GM23248 (cell line): ENCODE results near the gene PRPS2. TPM values are rescaled to one million over a fixed set of nuclear protein-coding genes. Genes with fewer than 3 reads are reported as not detected.

Source experiments
- DNase-seq: peaks from one replicate; pipeline ENCODE4 v3.0.0-alpha.2; 2015
- H2AFZ ChIP-seq: fragments of 200-600 bp; sonication (generic); 2 replicates; pipeline ENCODE4 v1.6.1; 2016; ENCODE audit warnings: antibody characterized with exemption
- H3F3A ChIP-seq: fragments of 200-600 bp; sonication (generic); 2 replicates; pipeline ENCODE4 v1.6.1; 2016; ENCODE audit warnings: mild to moderate bottlenecking, antibody characterized with exemption, mixed run types; ENCODE audit not compliant: insufficient read depth
- H3K27ac ChIP-seq: fragments of 200-600 bp; sonication (generic); 2 replicates; pipeline ENCODE4 v1.5.1; 2016; ENCODE audit warnings: mild to moderate bottlenecking
- H3K27me3 ChIP-seq: fragments of 200-600 bp; sonication (generic); replicated peaks from 2 replicates; pipeline ENCODE4 v1.6.1; 2016; ENCODE audit warnings: mild to moderate bottlenecking; ENCODE audit not compliant: insufficient read depth
- H3K36me3 ChIP-seq: fragments of 200-600 bp; sonication (generic); 2 replicates; pipeline ENCODE4 v1.6.1; 2016; ENCODE audit warnings: low read depth, mild to moderate bottlenecking
- H3K4me1 ChIP-seq: fragments of 200-600 bp; sonication (generic); 2 replicates; pipeline ENCODE4 v1.6.1; 2016; ENCODE audit warnings: mild to moderate bottlenecking; ENCODE audit not compliant: insufficient read depth
- H3K4me2 ChIP-seq: fragments of 200-600 bp; sonication (generic); one replicate; pipeline ENCODE4 v1.6.1; 2016; ENCODE audit warnings: mild to moderate bottlenecking; ENCODE audit not compliant: unreplicated experiment
- H3K4me3 ChIP-seq: fragments of 200-600 bp; sonication (generic); 2 replicates; pipeline ENCODE4 v1.5.1; 2016; ENCODE audit warnings: mild to moderate bottlenecking
- H3K79me2 ChIP-seq: fragments of 200-600 bp; sonication (generic); 2 replicates; pipeline ENCODE4 v1.6.1; 2016; ENCODE audit warnings: mild to moderate bottlenecking; ENCODE audit not compliant: insufficient read depth
- H3K9ac ChIP-seq: fragments of 200-600 bp; sonication (generic); 2 replicates; pipeline ENCODE4 v1.6.1; 2016; ENCODE audit warnings: mild to moderate bottlenecking
- H3K9me2 ChIP-seq: fragments of 200-600 bp; sonication (generic); 2 replicates; pipeline ENCODE4 v1.6.1; 2016; ENCODE audit warnings: mixed run types, mild to moderate bottlenecking, moderate library complexity; ENCODE audit not compliant: insufficient read depth
- H3K9me3 ChIP-seq: fragments of 200-600 bp; sonication (generic); one replicate; pipeline ENCODE4 v1.6.1; 2017; ENCODE audit warnings: low read depth
- H4K20me1 ChIP-seq: fragments of 200-600 bp; sonication (generic); 2 replicates; pipeline ENCODE4 v1.6.0; 2016; ENCODE audit not compliant: insufficient read depth
- EZH2 ChIP-seq: fragments of 200-600 bp; sonication (generic); IDR thresholded peaks from 2 replicates; pipeline ENCODE4 v1.6.1; 2018; ENCODE audit warnings: antibody characterized with exemption, mild to moderate bottlenecking; ENCODE audit not compliant: insufficient read depth, poor library complexity, severe bottlenecking
- EZH2phosphoT487 ChIP-seq: fragments of 200-600 bp; sonication (generic); IDR thresholded peaks from 2 replicates; pipeline ENCODE4 v1.6.1; 2018; ENCODE audit warnings: antibody characterized with exemption, moderate library complexity, mild to moderate bottlenecking, low read depth; ENCODE audit not compliant: insufficient read depth
- WGBS, 2 experiments: methylation state at CpG; one replicate each; pipeline ENCODE4 v1.1.6; 2015 to 2017; ENCODE audit warnings: low lambda C conversion rate in 2 of 2, low coverage in 1 of 2; ENCODE audit errors: missing lambda C conversion rate in 2 of 2; 5-methylcytosine and 5-hydroxymethylcytosine counted together
- in situ Hi-C: fragments of 300-500 bp; cut with MboI; formaldehyde crosslinking; loops from 2 replicates; pipeline ENCODE4 v1.15.0; 2020
- polyA plus RNA-seq: library from polyadenylated mRNA; unstranded; fragments of >200 nt; fragmentation: Nextera tagmentation; extraction: Ambion mirVana; gene quantifications from 2 replicates; pipeline ENCODE4 v1.2.1, GENCODE V29; 2016
- total RNA-seq: library from RNA; depleted of rRNA; stranded (reverse); fragments of >200 nt; shearing (Covaris generic); gene quantifications from 2 replicates; pipeline ENCODE4 v1.2.3, GENCODE V29; 2014

PRPS2 gene
- total and polyA plus RNA-seq, 2 experiments from 2014 or later = 20.6 to 22.5 TPM

DNA sequence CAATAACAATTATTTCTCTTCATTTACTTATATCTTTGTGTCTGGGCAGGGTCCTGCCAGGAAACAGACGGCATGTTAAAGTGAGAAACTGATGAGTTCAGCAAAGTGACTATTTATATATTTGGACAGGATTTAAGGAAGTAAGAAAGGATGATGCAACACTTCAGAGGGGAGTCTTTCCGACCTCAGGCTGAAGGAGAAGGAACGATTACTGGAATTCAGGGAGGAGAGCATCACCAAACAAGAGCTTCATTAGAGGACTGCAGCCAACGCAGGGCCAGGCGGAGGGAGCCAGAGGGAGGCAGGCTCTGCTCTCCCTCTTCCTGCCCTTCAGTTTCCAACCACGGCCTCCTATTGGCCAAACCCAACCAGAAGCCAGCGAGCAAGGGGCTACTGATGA is 74.1 kb downstream of the PRPS2 start:
- no peaks in the 10 kb centered on the region for H4K20me1 ChIP-seq
- H3F3A ChIP-seq = no peaks in the 10 kb centered on the region
- H3K27me3 ChIP-seq = no peaks in the 10 kb centered on the region
- in situ Hi-C loops = no loop called here
- H3K4me3 ChIP-seq = no peak overlapping the region
- no peak overlapping the region for H3K27ac ChIP-seq
- H3K9me2 ChIP-seq = no peaks in the 10 kb centered on the region
- no peaks in the 10 kb centered on the region for H3K79me2 ChIP-seq
- H3K36me3 ChIP-seq = no peaks in the 10 kb centered on the region
- no peaks in the 10 kb centered on the region for H3K9me3 ChIP-seq
- no peak for DNase-seq
- H3K9ac ChIP-seq = no peak overlapping the region
- no peak overlapping the region for H2AFZ ChIP-seq
- WGBS, 2 experiments = 24 to 26% methylated on average over 7 of the region's 7 CpGs
- TF ChIP-seq EZH2phosphoT487 = no peak
- no peak for TF ChIP-seq EZH2
- no peaks in the 10 kb centered on the region for H3K4me1 ChIP-seq
- no peak overlapping the region for H3K4me2 ChIP-seq

DNA sequence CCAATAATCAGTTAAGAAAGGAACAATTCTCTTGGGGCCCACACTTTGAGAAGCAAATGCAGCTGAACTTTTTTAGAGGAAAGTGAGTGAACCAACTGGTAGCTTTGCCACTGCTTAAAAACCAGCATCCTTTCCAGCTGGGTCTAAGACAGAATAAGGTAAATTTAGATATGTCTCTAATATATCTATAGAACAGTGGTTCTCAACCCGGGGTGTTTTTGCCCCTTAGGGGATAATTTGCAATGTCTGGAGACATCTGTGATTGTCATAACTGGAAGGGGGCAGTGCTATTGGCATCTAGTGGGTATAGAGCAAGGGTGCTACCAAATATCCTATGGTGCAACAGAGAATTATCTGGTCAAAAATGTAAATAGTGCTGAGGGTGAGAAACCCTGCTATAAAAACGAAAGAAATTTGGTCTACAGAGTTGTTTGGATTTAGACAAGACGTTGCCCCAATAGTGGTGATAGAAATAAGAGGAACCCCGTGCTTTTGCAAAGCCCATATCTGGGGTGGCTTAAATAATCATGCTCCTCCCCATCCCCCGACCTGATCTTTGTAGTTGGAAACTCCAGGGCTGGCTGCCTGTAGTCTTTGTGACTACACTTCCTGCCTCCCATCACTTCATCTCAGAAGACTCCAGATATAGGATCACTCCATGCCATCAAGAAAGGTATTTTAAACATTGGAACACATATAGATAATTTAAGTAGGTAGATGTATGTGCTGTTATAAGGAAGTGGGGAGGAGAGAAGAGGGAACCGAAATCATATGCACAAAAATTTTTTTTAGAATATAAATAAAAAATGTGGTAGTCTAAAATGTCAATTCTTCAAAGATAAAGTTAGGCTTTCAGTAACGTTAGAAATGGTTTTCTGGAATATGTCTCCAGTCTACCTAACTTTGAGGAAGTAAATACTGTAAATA is 75.5 kb downstream of the PRPS2 start, which contains the start of gene TLR7:
Gene TLR7, plus strand, starts transcription at position 622 of the 927 bp plus-strand sequence. CDS start 507 bp downstream, outside the sequence.
- no peaks in the 10 kb centered on the region for H3K9me2 ChIP-seq
- H3K4me3 ChIP-seq = no peak within 1 kb of the TSS
- no peak within 1 kb of the TSS for H2AFZ ChIP-seq
- H3F3A ChIP-seq = no peaks in the 10 kb centered on the region
- no peak within 1 kb of the TSS for H3K4me2 ChIP-seq
- H4K20me1 ChIP-seq = no peaks in the 10 kb centered on the region
- no peak within 1 kb of the TSS for H3K27ac ChIP-seq
- in situ Hi-C loops = no loop called here
- WGBS, 2 experiments = 15 to 24% methylated on average over 7 of the region's 7 CpGs
- no peaks in the 10 kb centered on the region for H3K27me3 ChIP-seq
- H3K9ac ChIP-seq = no peak within 1 kb of the TSS
- DNase-seq = no peak
- H3K79me2 ChIP-seq = no peaks in the 10 kb centered on the region
- H3K9me3 ChIP-seq = no peaks in the 10 kb centered on the region
- no peaks in the 10 kb centered on the region for H3K4me1 ChIP-seq
- no peaks in the 10 kb centered on the region for H3K36me3 ChIP-seq
- no peak for TF ChIP-seq EZH2phosphoT487
- no peak for TF ChIP-seq EZH2

DNA sequence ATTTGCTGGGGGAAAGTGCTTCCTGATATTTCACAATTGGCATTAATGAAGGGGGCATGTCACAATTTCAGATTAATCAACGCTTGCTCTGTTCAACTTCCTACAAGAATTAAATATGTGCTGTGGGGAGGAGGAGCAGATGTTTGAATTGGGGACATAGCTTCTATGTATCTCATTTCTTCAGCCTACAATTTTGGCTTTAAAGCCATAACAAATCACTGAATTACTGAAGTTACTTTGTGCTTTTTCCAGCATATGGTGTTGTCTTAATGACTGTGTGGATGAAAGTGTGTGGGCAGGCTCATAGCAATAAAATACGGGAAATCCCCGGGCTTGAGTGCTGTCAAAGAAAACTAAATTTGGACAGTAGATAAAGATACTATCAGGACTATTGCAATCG is 76.5 kb downstream of the PRPS2 start:
- no peaks in the 10 kb centered on the region for H3K27me3 ChIP-seq
- no peak overlapping the region for H2AFZ ChIP-seq
- H3K9me3 ChIP-seq = no peaks in the 10 kb centered on the region
- no peak overlapping the region for H3K9ac ChIP-seq
- H4K20me1 ChIP-seq = no peaks in the 10 kb centered on the region
- H3K36me3 ChIP-seq = no peaks in the 10 kb centered on the region
- no peak overlapping the region for H3K4me3 ChIP-seq
- no peak for DNase-seq
- H3K79me2 ChIP-seq = no peaks in the 10 kb centered on the region
- TF ChIP-seq EZH2phosphoT487 = no peak
- TF ChIP-seq EZH2 = no peak
- in situ Hi-C loops = no loop called here
- 9 to 24% methylated on average over 4 of the region's 4 CpGs for WGBS, 2 experiments
- no peak overlapping the region for H3K27ac ChIP-seq
- H3K4me1 ChIP-seq = no peaks in the 10 kb centered on the region
- no peaks in the 10 kb centered on the region for H3F3A ChIP-seq
- no peaks in the 10 kb centered on the region for H3K9me2 ChIP-seq
- no peak overlapping the region for H3K4me2 ChIP-seq

DNA sequence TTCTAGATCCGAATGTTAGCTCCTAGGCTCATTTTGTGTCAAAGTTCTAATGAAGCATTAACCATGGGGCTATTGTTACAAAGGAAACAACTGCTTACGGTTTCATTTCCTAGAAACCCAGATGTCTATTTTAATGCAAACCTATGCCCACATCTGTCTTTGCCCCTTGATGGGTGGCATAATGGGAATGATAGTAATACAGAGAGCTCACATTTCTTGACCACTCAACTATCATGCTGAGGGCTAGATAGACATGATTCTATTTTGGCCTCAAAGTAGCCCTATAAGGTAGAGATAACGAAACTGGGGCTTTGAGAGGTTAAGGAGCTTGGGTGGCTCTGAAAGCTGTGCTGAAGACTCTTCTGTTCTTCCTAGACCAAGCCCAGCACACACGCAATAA is 77.5 kb downstream of the PRPS2 start:
- Histone ChIP-seq H3K36me3 (no peaks in the 10 kb centered on the region), H3K9me3 (no peaks in the 10 kb centered on the region), H3K27me3 (no peaks in the 10 kb centered on the region), H3K79me2 (no peaks in the 10 kb centered on the region), H3K9me2 (no peaks in the 10 kb centered on the region), H3K4me3 (no peak overlapping the region), H2AFZ (no peak overlapping the region), H3K27ac (no peak overlapping the region), H4K20me1 (no peaks in the 10 kb centered on the region), H3F3A (no peaks in the 10 kb centered on the region), H3K9ac (no peak overlapping the region), H3K4me1 (no peaks in the 10 kb centered on the region), H3K4me2 (no peak overlapping the region)
- no peak for TF ChIP-seq EZH2
- TF ChIP-seq EZH2phosphoT487 = no peak
- DNase-seq = no peak
- WGBS, 2 experiments = 29 to 31% methylated on average over 4 of the region's 4 CpGs
- in situ Hi-C loops = no loop called here
